Heart right ventricle (tissue), 16 donors: Measurements from ENCODE around the gene FAM83D. TPM values are rescaled to one million over a fixed set of nuclear protein-coding genes. Genes with fewer than 3 reads are reported as not detected.

Experiments used
- ATAC-seq, 8 donors: fragments of 200-7000 bp; cut with Tn5 transposase; one replicate each; pipeline ENCODE4 v1.9.1; 2020; ENCODE audit warnings: mild to moderate bottlenecking in 8 of 8, moderate library complexity in 8 of 8, moderate number of reproducible peaks in 1 of 8
- DNase-seq, 2 donors: peaks; one replicate each; pipeline ENCODE4 v3.0.0-alpha.2; 2020
- H3K27ac ChIP-seq, 10 donors: fragments of 200-600 bp; sonication (generic) in 2 of 10; one replicate each; pipeline versions ENCODE4 v1.5.0 to v1.8.0; 2020 to 2022; ENCODE audit warnings: mild to moderate bottlenecking in 3 of 10
- H3K27me3 ChIP-seq, 7 donors: fragments of 200-600 bp; one replicate each; pipeline ENCODE4 v1.8.0; 2021 to 2022; ENCODE audit warnings: mild to moderate bottlenecking in 2 of 7
- H3K36me3 ChIP-seq, 9 donors: fragments of 200-600 bp; sonication (generic) in 1 of 9; one replicate each; pipeline versions ENCODE4 v1.5.0 to v1.8.0; 2020 to 2022; ENCODE audit warnings: mild to moderate bottlenecking in 2 of 9
- H3K4me1 ChIP-seq, 9 donors: fragments of 200-600 bp; sonication (generic) in 1 of 9; one replicate each; pipeline versions ENCODE4 v1.5.0 to v1.8.0; 2020 to 2022; ENCODE audit warnings: mild to moderate bottlenecking in 4 of 9
- H3K4me3 ChIP-seq, 10 donors: fragments of 200-600 bp; sonication (generic) in 2 of 10; one replicate each; pipeline versions ENCODE4 v1.5.0 to v1.8.0; 2020 to 2022; ENCODE audit warnings: mild to moderate bottlenecking in 7 of 10, moderate library complexity in 2 of 10
- H3K9me3 ChIP-seq, 11 donors: fragments of 200-600 bp in 10 of 11; sonication (generic) in 2 of 11; one replicate each; pipeline versions ENCODE4 v1.5.0 to v1.8.0; 2013 to 2022; ENCODE audit warnings: mild to moderate bottlenecking in 2 of 11, control low read depth in 1 of 11, moderate library complexity in 1 of 11
- WGBS, 2 donors: extraction: QIAGEN DNeasy Blood & Tissue Kit; methylation state at CpG; one replicate each; pipeline ENCODE4 v1.1.7; 2013; ENCODE audit warnings: inconsistent platforms in 1 of 2; 5-methylcytosine and 5-hydroxymethylcytosine counted together
- intact Hi-C, 10 donors: fragments of 100-400 bp; cut with DNase I; formaldehyde crosslinking; loops; one replicate each; pipeline versions ENCODE4 v1.11.1 to v1.14.2; 2022
- polyA plus RNA-seq, 2 donors: library from polyadenylated mRNA; stranded (reverse); fragments of 200-250 nt; gene quantifications; one replicate each; pipeline ENCODE4 v1.2.3, GENCODE V29; 2013
- total RNA-seq, 10 donors: library from RNA; stranded (reverse); fragmentation: NEBNext Ultra II Directional in 3 of 10; extraction: Animal tissue kit (Norgen Biotek cat#: 25700) in 3 of 10; gene quantifications; one replicate each; pipeline versions ENCODE4 v1.2.1 to v1.2.4, GENCODE V29; 2021 to 2023
- TF ChIP-seq, protein P1 (sequence below), 9 donors: fragments of 200-600 bp; sonication (generic) in 2 of 9; IDR thresholded peaks; one replicate each; pipeline versions ENCODE4 v1.5.0 to v1.8.0; 2021 to 2022; ENCODE audit warnings: antibody characterized with exemption in 9 of 9, mild to moderate bottlenecking in 5 of 9, moderate library complexity in 1 of 9
- donor health status: Arrhythmogenic right ventricular cardiomyopathy.
- donor health status: ischemic (EF 13 %, LVEDD 7.1; RV severe dilation, severe dysfunction).
- donor health status: healthy with polysubstance abuse.
- donor health status: DM: no; HTN: yes; CAD: no.
- donor health status: DM: no; HTN: no; CAD: no.
- donor health status: ischemic (EF 25% LVEDD 6.9; RV normal size, moderate dysfunction).
- donor health status: ischemic (EF 25% LVEDD 5.7; RV mildly dilated, moderate dysfunction).
- donor health status: healthy.
- donor health status: DM: yes; HTN: yes; CAD: no.
- donor health status: Ischemic cardiomyopathy.
- donor health status: ischemic (EF 35%, LVEDD 5.7; RV mildly dilated, moderate dysfunction).
- donor health status: nonischemic (EF 11% LVEDD 7.7; RV severe dilation, severe dysfunction).
- donor health status: DM: yes; HTN: yes; CAD: no.
- donor health status: PGD.
- donor health status: ischemic (EF 29% LVEDD 5.4; RV normal size, mild dysfunction).
- donor health status: nonischemic (EF 23%, LVEDD 6.1; RV moderate dilation, normal function).

FAM83D gene
- total and polyA plus RNA-seq, 12 donors = 0.12 to 2.8 (median 0.46) TPM

DNA sequence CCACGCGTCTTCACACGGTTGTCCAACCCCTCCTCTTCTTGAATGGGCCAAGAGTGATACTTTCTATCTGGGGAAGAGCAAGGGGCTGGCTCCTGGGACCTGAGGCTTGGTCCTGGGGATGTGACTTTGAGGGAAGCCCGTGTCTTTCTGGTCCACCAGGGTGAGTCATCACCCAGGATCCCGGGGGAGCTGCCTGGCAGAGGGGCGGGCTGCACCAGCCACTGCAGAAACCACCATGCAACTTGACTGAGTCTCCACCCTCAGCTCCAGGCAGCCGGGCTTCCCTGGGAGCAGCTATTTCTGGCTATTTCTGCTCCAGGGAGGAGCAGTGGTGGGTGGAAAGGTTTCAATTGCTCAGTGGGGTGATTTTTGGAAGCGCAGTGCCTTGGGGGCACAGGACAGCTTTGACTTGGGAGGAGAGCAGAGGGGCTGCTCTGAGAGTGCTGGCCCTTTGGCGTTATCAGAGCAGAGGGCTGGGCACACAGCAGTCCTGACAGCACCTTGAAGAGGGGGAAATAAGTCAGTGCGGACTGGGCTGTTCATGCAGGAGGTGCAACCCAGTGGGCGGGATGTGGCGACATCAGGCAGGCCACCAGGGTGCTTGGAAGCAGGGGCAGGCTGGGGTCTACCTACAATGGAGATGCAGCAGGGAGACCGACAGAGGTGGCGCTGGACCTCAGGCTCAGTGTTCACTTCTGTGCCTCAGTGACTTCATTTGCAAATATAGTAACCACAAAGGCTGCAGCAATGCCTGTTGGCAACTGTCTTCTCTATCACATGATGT lies 45.1 kb upstream of the FAM83D start:
- H3K4me3 ChIP-seq = no peak overlapping the region
- no peak for ATAC-seq
- peaks cover 3 to 66% (median 24%) of the 10 kb centered on the region in 9 donors for H3K4me1 ChIP-seq
- H3K36me3 ChIP-seq = no peaks in the 10 kb centered on the region
- TF ChIP-seq, protein P1, sequence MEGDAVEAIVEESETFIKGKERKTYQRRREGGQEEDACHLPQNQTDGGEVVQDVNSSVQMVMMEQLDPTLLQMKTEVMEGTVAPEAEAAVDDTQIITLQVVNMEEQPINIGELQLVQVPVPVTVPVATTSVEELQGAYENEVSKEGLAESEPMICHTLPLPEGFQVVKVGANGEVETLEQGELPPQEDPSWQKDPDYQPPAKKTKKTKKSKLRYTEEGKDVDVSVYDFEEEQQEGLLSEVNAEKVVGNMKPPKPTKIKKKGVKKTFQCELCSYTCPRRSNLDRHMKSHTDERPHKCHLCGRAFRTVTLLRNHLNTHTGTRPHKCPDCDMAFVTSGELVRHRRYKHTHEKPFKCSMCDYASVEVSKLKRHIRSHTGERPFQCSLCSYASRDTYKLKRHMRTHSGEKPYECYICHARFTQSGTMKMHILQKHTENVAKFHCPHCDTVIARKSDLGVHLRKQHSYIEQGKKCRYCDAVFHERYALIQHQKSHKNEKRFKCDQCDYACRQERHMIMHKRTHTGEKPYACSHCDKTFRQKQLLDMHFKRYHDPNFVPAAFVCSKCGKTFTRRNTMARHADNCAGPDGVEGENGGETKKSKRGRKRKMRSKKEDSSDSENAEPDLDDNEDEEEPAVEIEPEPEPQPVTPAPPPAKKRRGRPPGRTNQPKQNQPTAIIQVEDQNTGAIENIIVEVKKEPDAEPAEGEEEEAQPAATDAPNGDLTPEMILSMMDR (IDR thresholded peaks at IDR 0.05) = no peak
- H3K9me3 ChIP-seq = no peaks in the 10 kb centered on the region
- 67 to 68% methylated on average over 14 of the region's 14 CpGs for WGBS, 2 donors
- DNase-seq = no peak
- H3K27me3 ChIP-seq = peaks cover 0 to 34% (median 12%) of the 10 kb centered on the region in 7 donors
- H3K27ac ChIP-seq = no peak overlapping the region
- intact Hi-C loops = loop anchor here in 1 of 10 donors (5.0 kb wide), 1 partner anchor 54 kb away; no protein-coding TSS in a partner anchor

DNA sequence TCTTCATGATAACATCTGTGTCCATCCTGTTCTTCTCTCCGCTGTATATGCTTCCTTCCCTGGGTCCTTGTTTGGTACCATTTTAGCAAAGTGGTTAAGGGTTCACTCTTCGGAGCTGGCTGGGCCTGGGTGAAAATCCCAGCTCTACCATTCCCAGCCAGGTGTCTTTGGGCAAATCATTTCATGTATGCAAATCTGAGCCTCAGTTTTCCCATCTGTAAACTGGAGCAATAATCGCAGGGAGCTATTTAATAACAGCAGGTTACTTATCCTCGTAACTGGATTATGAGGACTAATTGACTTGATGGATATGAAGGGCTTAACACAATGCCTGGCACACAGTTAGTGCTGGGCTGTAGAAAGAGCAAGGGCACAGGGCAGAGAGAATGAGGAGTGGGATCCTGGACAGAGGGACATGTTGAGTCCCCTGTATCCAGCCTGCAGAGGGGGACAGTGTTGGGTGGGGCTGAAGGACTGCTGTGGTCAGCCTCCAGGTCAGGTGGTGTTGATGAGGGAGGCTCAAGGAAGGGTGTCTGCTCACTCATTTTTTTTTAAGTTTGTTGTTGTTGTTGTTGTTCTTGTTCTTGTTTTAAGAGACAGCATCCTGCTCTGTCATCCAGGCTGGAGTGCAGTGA lies 44.3 kb upstream of the FAM83D start:
- Histone ChIP-seq H3K9me3 (no peaks in the 10 kb centered on the region), H3K4me3 (no peak overlapping the region), H3K27me3 (peaks cover 0 to 34% (median 12%) of the 10 kb centered on the region in 7 donors), H3K4me1 (peaks cover 0 to 63% (median 16%) of the 10 kb centered on the region in 9 donors), H3K36me3 (no peaks in the 10 kb centered on the region), H3K27ac (no peak overlapping the region)
- DNase-seq (no peak), ATAC-seq (no peak)
- WGBS, 2 donors = 93 to 96% methylated on average over 4 of the region's 4 CpGs
- intact Hi-C loops = loop anchor here in 1 of 10 donors (5.0 kb wide), 1 partner anchor 55 kb away; no protein-coding TSS in a partner anchor
- TF ChIP-seq, protein P1 (IDR thresholded peaks at IDR 0.05) = no peak

DNA sequence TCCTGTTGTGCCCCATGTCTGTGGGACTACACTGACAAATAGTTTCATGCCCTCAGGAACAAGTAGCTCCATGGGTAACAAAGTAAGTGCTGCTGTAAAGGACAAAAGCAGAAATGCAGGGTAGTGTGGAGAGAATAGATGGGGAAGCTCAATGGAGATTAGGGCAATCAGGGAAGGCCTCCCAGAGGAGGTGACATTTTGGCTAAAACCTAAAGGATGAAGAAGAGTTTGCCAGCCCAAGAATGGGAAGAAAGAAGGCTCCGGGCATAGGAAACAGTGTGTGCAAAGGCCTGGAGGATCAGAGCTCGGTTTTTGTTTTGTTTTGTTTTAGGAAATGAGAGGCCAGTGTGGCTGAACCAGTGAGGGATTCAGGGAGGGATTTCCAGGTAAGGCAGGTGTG lies 43.6 kb upstream of the FAM83D start:
- H3K36me3 ChIP-seq = no peaks in the 10 kb centered on the region
- ATAC-seq (no peak), DNase-seq (no peak)
- no peak overlapping the region for H3K27ac ChIP-seq
- 79 to 82% methylated on average over 2 of the region's 2 CpGs for WGBS, 2 donors
- H3K9me3 ChIP-seq = no peaks in the 10 kb centered on the region
- no peak overlapping the region for H3K4me3 ChIP-seq
- TF ChIP-seq, protein P1 (IDR thresholded peaks at IDR 0.05) = no peak
- intact Hi-C loops = loop anchor here in 1 of 10 donors (5.0 kb wide), 1 partner anchor 55 kb away; no protein-coding TSS in a partner anchor
- H3K4me1 ChIP-seq = peaks cover 0 to 57% (median 15%) of the 10 kb centered on the region in 9 donors
- H3K27me3 ChIP-seq = peaks cover 0 to 29% (median 12%) of the 10 kb centered on the region in 7 donors
